ENCODE data around the gene ZPBP.

The ZPBP gene

DNA sequence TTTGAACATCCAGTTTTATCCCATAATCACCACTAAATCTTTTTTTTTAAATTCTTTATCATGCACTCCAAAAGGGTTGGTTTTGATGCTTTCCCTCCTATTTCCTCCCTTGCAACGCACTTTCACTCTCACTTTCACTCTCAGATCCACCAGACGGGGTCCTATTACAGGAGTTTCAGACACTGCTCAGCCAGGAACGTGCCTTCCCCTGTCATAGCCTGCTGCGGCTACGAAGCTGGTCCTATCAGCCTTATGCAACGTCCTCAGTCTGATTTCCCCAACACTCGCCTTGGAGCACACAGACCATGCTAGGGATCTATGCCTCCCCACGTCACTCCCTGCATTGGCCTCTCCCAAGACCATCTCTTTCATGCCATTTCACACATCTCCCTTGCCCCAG lies 23.4 kb downstream of the ZPBP start:
- H2AFZ ChIP-seq (ENCODE audit: low read length) = no peak overlapping the region
- H3K4me1 ChIP-seq (ENCODE audit: insufficient read depth, low read length, severe bottlenecking) = no peaks in the 10 kb centered on the region
- no peaks in the 10 kb centered on the region; the same call in 1 of the 2 replicates for H3K36me3 ChIP-seq (ENCODE audit: insufficient read depth, low read length)
- TF ChIP-seq EZH2 (IDR thresholded peaks at IDR 0.05; ENCODE audit: borderline replicate concordance, low read length) = no peak
- TF ChIP-seq, protein P1, sequence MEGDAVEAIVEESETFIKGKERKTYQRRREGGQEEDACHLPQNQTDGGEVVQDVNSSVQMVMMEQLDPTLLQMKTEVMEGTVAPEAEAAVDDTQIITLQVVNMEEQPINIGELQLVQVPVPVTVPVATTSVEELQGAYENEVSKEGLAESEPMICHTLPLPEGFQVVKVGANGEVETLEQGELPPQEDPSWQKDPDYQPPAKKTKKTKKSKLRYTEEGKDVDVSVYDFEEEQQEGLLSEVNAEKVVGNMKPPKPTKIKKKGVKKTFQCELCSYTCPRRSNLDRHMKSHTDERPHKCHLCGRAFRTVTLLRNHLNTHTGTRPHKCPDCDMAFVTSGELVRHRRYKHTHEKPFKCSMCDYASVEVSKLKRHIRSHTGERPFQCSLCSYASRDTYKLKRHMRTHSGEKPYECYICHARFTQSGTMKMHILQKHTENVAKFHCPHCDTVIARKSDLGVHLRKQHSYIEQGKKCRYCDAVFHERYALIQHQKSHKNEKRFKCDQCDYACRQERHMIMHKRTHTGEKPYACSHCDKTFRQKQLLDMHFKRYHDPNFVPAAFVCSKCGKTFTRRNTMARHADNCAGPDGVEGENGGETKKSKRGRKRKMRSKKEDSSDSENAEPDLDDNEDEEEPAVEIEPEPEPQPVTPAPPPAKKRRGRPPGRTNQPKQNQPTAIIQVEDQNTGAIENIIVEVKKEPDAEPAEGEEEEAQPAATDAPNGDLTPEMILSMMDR (IDR thresholded peaks at IDR 0.05; ENCODE audit: low read length) = no peak
- H3K27ac ChIP-seq (ENCODE audit: low read depth, low read length, poor library complexity, severe bottlenecking) = no peak overlapping the region
- H3K4me2 ChIP-seq (ENCODE audit: low read length) = peak overlapping the region; percentile 38
- no peaks in the 10 kb centered on the region for H3F3A ChIP-seq (ENCODE audit: insufficient read depth, low read length)
- H4K20me1 ChIP-seq (ENCODE audit: insufficient read depth, low read length) = no peaks in the 10 kb centered on the region
- H3K79me2 ChIP-seq (ENCODE audit: insufficient read depth, low read length) = no peaks in the 10 kb centered on the region
- H3K4me3 ChIP-seq (ENCODE audit: low read depth, low read length, poor library complexity, severe bottlenecking) = peak overlapping the region; percentile 10
- peaks cover 7% of the 10 kb centered on the region; the same call in 1 of the 2 replicates for H3K9me3 ChIP-seq (ENCODE audit: low read length)
- H3K27me3 ChIP-seq (ENCODE audit: insufficient read depth, low read length) = no peaks in the 10 kb centered on the region
- no peaks in the 10 kb centered on the region for H3K9me2 ChIP-seq (ENCODE audit: low read depth, low read length)
- no peak overlapping the region for H3K9ac ChIP-seq (ENCODE audit: low read length)

DNA sequence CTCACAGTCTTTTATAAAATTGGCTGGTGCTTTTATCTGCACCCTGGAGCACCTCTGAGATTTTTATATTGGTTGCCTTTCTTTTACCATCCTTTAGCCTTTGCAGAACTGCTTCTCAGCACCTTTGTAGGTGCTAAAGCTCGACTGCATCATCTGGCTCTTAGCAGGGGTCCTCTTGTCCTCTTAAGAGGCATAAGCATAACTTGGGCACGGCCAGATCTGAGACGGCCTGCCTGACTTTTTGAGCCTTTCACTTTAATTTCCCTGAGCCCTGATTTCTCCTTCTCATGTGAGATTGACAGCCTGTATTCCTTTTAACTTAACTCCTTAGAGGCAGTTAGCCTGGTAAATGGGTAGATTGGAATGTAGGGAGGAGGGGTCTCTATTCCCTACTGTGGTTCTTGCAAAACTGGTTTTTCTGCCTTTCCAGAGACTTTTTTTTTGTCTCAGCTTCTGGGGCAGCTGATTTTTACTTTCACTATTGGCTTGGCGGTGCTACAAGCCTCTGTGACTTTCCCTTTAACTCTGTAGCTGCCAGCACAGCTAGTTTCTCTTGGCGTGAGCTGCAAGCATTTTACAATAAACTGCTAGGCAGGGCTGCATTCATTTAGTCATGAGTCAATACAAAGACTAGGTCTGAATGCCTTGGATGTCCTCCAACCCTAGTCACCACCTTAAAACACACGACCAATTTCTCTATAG lies 24.0 kb downstream of the ZPBP start:
- H3K9me2 ChIP-seq (ENCODE audit: low read depth, low read length) = no peaks in the 10 kb centered on the region
- H3K4me1 ChIP-seq (ENCODE audit: insufficient read depth, low read length, severe bottlenecking) = no peaks in the 10 kb centered on the region
- H3K36me3 ChIP-seq (ENCODE audit: insufficient read depth, low read length) = no peaks in the 10 kb centered on the region; the same call in 1 of the 2 replicates
- H3K9ac ChIP-seq (ENCODE audit: low read length) = no peak overlapping the region
- no peak overlapping the region for H2AFZ ChIP-seq (ENCODE audit: low read length)
- H3K4me2 ChIP-seq (ENCODE audit: low read length) = peak overlapping the region; percentile 38
- no peaks in the 10 kb centered on the region for H3K79me2 ChIP-seq (ENCODE audit: insufficient read depth, low read length)
- no peak for TF ChIP-seq EZH2 (IDR thresholded peaks at IDR 0.05; ENCODE audit: borderline replicate concordance, low read length)
- TF ChIP-seq, protein P1 (IDR thresholded peaks at IDR 0.05; ENCODE audit: low read length) = no peak
- peak overlapping the region; percentile 10 for H3K4me3 ChIP-seq (ENCODE audit: low read depth, low read length, poor library complexity, severe bottlenecking)
- no peak overlapping the region for H3K27ac ChIP-seq (ENCODE audit: low read depth, low read length, poor library complexity, severe bottlenecking)
- H4K20me1 ChIP-seq (ENCODE audit: insufficient read depth, low read length) = no peaks in the 10 kb centered on the region
- peaks cover 7% of the 10 kb centered on the region; the same call in 1 of the 2 replicates for H3K9me3 ChIP-seq (ENCODE audit: low read length)
- H3K27me3 ChIP-seq (ENCODE audit: insufficient read depth, low read length) = no peaks in the 10 kb centered on the region
- H3F3A ChIP-seq (ENCODE audit: insufficient read depth, low read length) = no peaks in the 10 kb centered on the region

DNA sequence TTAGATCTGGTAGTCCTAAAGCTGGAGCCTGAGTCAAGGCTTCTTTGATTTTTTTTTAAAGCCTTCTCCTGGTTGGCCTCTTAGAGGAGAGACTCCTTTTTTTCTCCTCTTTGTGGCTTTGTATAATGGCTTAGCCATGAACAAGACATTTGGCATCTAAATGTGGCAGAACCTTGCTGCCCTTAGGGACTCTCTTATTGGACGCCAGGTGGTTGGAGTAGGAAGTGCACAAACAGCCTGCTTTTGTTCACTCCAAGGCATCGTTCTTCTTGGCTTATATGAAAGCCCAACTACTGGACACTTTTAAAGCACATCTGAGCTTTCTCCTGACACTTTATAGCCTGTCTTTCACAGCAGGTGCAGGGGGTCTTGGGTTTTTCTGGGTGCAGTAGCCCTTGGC lies 25.0 kb downstream of the ZPBP start:
- no peak overlapping the region for H3K27ac ChIP-seq (ENCODE audit: low read depth, low read length, poor library complexity, severe bottlenecking)
- H3K4me2 ChIP-seq (ENCODE audit: low read length) = no peak overlapping the region
- TF ChIP-seq EZH2 (IDR thresholded peaks at IDR 0.05; ENCODE audit: borderline replicate concordance, low read length) = no peak
- TF ChIP-seq, protein P1 (IDR thresholded peaks at IDR 0.05; ENCODE audit: low read length) = peak; percentile 29; the same call in 1 of the 2 replicates

More for the DNA sequence above, 25.0 kb downstream of the ZPBP start:
- no peaks in the 10 kb centered on the region; the same call in 1 of the 2 replicates for H3K36me3 ChIP-seq (ENCODE audit: insufficient read depth, low read length)
- H3K79me2 ChIP-seq (ENCODE audit: insufficient read depth, low read length) = no peaks in the 10 kb centered on the region
- H3F3A ChIP-seq (ENCODE audit: insufficient read depth, low read length) = no peaks in the 10 kb centered on the region
- no peak overlapping the region for H3K4me3 ChIP-seq (ENCODE audit: low read depth, low read length, poor library complexity, severe bottlenecking)
- no peaks in the 10 kb centered on the region for H4K20me1 ChIP-seq (ENCODE audit: insufficient read depth, low read length)
- no peaks in the 10 kb centered on the region for H3K9me2 ChIP-seq (ENCODE audit: low read depth, low read length)
- no peak overlapping the region for H3K9ac ChIP-seq (ENCODE audit: low read length)
- peaks cover 7% of the 10 kb centered on the region; the same call in 1 of the 2 replicates for H3K9me3 ChIP-seq (ENCODE audit: low read length)
- no peaks in the 10 kb centered on the region for H3K4me1 ChIP-seq (ENCODE audit: insufficient read depth, low read length, severe bottlenecking)
- H3K27me3 ChIP-seq (ENCODE audit: insufficient read depth, low read length) = no peaks in the 10 kb centered on the region
- H2AFZ ChIP-seq (ENCODE audit: low read length) = no peak overlapping the region
